Activated B cell treated with CpG ODN at 0.5 μM for 24 hours (primary cell): ENCODE data around the gene OR10J1. TPM values are rescaled to one million over a fixed set of nuclear protein-coding genes. Genes with fewer than 3 reads are reported as not detected.

ENCODE experiments used
- ATAC-seq: fragments of 200-7000 bp; cut with Tn5 transposase; one replicate; pipeline ENCODE4 v1.10.0; 2021; ENCODE audit warnings: low read depth, mild to moderate bottlenecking, moderate library complexity
- CTCF ChIA-PET: fragments of 350-600 bp; sonication (Branson Sonifier 250); formaldehyde crosslinking; loops from one replicate; lab custom pipeline; 2021; ENCODE audit warnings: antibody characterized with exemption; lab: Charles Lee
- POLR2A ChIA-PET: fragments of 350-600 bp; sonication (Branson Sonifier 250); formaldehyde crosslinking; loops from one replicate; lab custom pipeline; 2021; ENCODE audit warnings: antibody characterized with exemption; lab: Charles Lee
- DNase-seq: peaks from one replicate; pipeline ENCODE4 v3.0.0; 2022
- H3K27ac Mint-ChIP-seq: one replicate; pipeline ENCODE4 v1.8.0; 2020; ENCODE audit warnings: mixed read lengths
- H3K27me3 Mint-ChIP-seq: one replicate; pipeline ENCODE4 v1.8.0; 2021; ENCODE audit warnings: mixed read lengths
- H3K36me3 Mint-ChIP-seq: one replicate; pipeline ENCODE4 v1.8.0; 2021; ENCODE audit warnings: low read depth, mixed read lengths
- H3K4me1 Mint-ChIP-seq: one replicate; pipeline ENCODE4 v1.8.0; 2021; ENCODE audit warnings: mixed read lengths
- H3K4me3 Mint-ChIP-seq: one replicate; pipeline ENCODE4 v1.8.0; 2020; ENCODE audit warnings: mild to moderate bottlenecking, mixed read lengths
- H3K9me3 Mint-ChIP-seq: one replicate; pipeline ENCODE4 v1.8.0; 2020; ENCODE audit warnings: mixed read lengths
- CTCF ChIP-seq: fragments of 200-600 bp; IDR thresholded peaks from one replicate; pipeline ENCODE4 v1.8.0; 2022; ENCODE audit warnings: antibody characterized with exemption, mild to moderate bottlenecking
- intact Hi-C: fragments of 100-400 bp; cut with micrococcal nuclease; formaldehyde crosslinking; loops from one replicate; pipeline ENCODE4 v1.15.1; 2024
- total RNA-seq: library from RNA; stranded (reverse); gene quantifications from 2 replicates; pipeline ENCODE4 v1.2.3, GENCODE V29; 2022

OR10J1 gene
- total RNA-seq, 1 donor from 2014 or later: not detected

DNA sequence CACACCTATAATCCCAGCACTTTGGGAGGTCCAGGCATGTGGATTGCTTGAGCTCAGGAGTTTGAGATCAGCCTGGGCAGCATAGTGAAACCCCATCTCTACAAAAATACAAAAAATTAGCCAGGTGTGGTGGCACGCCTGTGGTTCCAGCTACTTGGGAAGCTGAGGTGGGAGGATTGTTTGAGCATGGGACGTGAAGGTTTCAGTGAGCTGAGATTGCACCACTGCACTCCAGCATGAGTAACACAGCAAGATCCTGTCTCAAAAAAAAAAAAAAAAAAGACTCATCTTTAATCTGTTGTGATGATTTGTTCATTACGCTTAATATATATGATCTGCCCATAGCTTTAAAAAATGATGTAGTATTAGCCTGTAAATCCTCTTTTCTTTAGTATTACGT, 44.0 kb downstream of the OR10J1 start:
- no peak overlapping the region for H3K27ac Mint-ChIP-seq
- no peak for ATAC-seq
- CTCF ChIA-PET: no interaction called here

More for the DNA sequence above, 44.0 kb downstream of the OR10J1 start:
- Mint-ChIP-seq H3K4me3 (no peak overlapping the region), H3K9me3 (peaks cover 7% of the 10 kb centered on the region), H3K4me1 (no peaks in the 10 kb centered on the region), H3K27me3 (peaks cover 8% of the 10 kb centered on the region), H3K36me3 (no peaks in the 10 kb centered on the region)
- TF ChIP-seq CTCF: no peak
- intact Hi-C loops: no loop called here
- no peak for DNase-seq
- POLR2A ChIA-PET: no interaction called here

Other genes with a start within 250 kb of the OR10J1 start
- gene ACKR1, start 234.8 kb upstream of the OR10J1 start, total RNA-seq: 0.18 TPM in 1 of 2 replicates, not detected in the other
- not detected in 2 replicates for gene FCER1A, start 137.4 kb upstream of the OR10J1 start, total RNA-seq
- gene OR10J4, start 7.5 kb upstream of the OR10J1 start, total RNA-seq: not detected in 2 replicates
- not detected in 2 replicates for gene OR10J5, start 96.3 kb downstream of the OR10J1 start, total RNA-seq
- not detected in 2 replicates for gene APCS, start 148.1 kb downstream of the OR10J1 start, total RNA-seq